Esophagus squamous epithelium (tissue), 4 donors: ENCODE measurements around the gene KCNK1.

Experiments
- CTCF ChIP-seq, 6 experiments: fragments of 450-650 bp in 4 of 6; fragments of 200-600 bp in 2 of 6; sonication (generic) in 2 of 6; IDR thresholded peaks; one replicate each; pipeline ENCODE4 v1.5.1; 2016 to 2019; ENCODE audit warnings: antibody characterized with exemption in 6 of 6, mild to moderate bottlenecking in 4 of 6, moderate library complexity in 4 of 6
- POLR2A ChIP-seq, 4 donors: fragments of 450-650 bp; IDR thresholded peaks; one replicate each; pipeline ENCODE4 v1.6.1; 2017; ENCODE audit warnings: antibody characterized with exemption in 4 of 4, mild to moderate bottlenecking in 4 of 4, moderate library complexity in 3 of 4

DNA sequence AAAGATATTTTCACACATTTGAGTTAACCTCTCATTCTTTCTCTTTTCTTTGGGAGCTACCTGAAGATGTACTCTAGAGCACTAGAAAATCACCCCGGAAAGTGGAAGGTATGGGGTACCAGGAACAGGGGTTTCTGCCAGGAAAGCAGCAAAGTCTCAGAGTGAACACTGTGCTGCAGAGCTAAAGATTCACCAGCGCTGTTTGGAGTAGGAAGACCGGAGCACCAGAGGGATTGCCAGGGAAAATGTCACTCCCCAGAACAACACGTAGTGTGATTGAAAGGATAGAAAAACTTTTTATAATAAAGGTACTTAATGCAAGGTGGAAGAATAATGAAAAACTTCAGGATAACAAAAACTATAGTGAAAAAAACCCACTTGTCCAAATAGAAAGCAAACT is 26.7 kb upstream of the KCNK1 start:
- TF ChIP-seq CTCF (IDR thresholded peaks at IDR 0.05) (no peak), POLR2A (IDR thresholded peaks at IDR 0.05) (no peak)
